GM12878 (cell line): Measurements from ENCODE around the gene ZFP62. TPM values are rescaled to one million over a fixed set of nuclear protein-coding genes. Genes with fewer than 3 reads are reported as not detected.
A peak's percentile ranks its signal among the peaks of the same experiment; 100 is the strongest.

Experiments
- CEBPZ ChIP-seq: fragments of 150-350 bp; IDR thresholded peaks from 2 replicates; pipeline ENCODE4 v1.6.1; 2016; ENCODE audit warnings: low read depth, low read length
- ESRRA ChIP-seq: IDR thresholded peaks from 2 replicates; pipeline ENCODE4 v1.6.1; 2012; ENCODE audit warnings: mild to moderate bottlenecking, low read length, improper control_type of control experiment
- FOXK2 ChIP-seq: fragments of 450-650 bp; IDR thresholded peaks from 2 replicates; pipeline ENCODE4 v1.6.1; 2017; ENCODE audit warnings: mild to moderate bottlenecking, moderate library complexity
- MEF2B ChIP-seq: fragments of 450-650 bp; IDR thresholded peaks from 2 replicates; pipeline ENCODE4 v1.6.1; 2018; ENCODE audit warnings: mild to moderate bottlenecking, moderate library complexity; ENCODE audit not compliant: partially characterized antibody, poor library complexity, severe bottlenecking
- NFYA ChIP-seq: IDR thresholded peaks from 2 replicates; pipeline ENCODE4 v1.6.1; 2011; ENCODE audit warnings: low read depth, mild to moderate bottlenecking, low read length, improper control_type of control experiment, borderline replicate concordance
- TCF3 ChIP-seq: IDR thresholded peaks from 2 replicates; pipeline ENCODE4 v1.6.1; 2012; ENCODE audit warnings: low read depth, mild to moderate bottlenecking, low read length, borderline replicate concordance; ENCODE audit not compliant: insufficient read depth
- ZBTB11 ChIP-seq: fragments of 450-650 bp; formaldehyde crosslinking; IDR thresholded peaks from 2 replicates; pipeline ENCODE4 v1.5.0; 2022; ENCODE audit warnings: mild to moderate bottlenecking, missing genetic modification characterization
- polyA plus RNA-seq, 11 experiments: library from polyadenylated mRNA; depleted of rRNA in 4 of 11; unstranded in 6 of 11; stranded (reverse) in 5 of 11; fragments of >200 nt; fragmentation: Nextera tagmentation in 4 of 11; fragmentation: Illumina TruSeq in 1 of 11; extraction: Ambion mirVana in 4 of 11; extraction: Trizol in 1 of 11; gene quantifications; 1 replicate in 1 of 11; 2 replicates in 10 of 11; pipeline versions ENCODE4 v1.2.1 to v1.2.3, GENCODE V29; 2011 to 2016; ENCODE audit warnings: inconsistent platforms in 2 of 11, missing spikeins in 2 of 11, low read depth in 1 of 11
- total RNA-seq, 4 experiments: library from RNA; depleted of rRNA in 3 of 4; stranded (reverse); fragments of >200 nt in 3 of 4; fragmentation: Illumina TruSeq in 1 of 4; extraction: Trizol in 1 of 4; gene quantifications; 2 replicates each; pipeline versions ENCODE4 v1.2.1 to v1.2.3, GENCODE V29; 2013 to 2021

The ZFP62 gene
- total and polyA plus RNA-seq, 10 of the 15 experiments (the other 5 are each of a cell fraction or from before 2014, with no cell fraction given) = 9.2 to 39.7 (median 21.1) TPM

GRCh38 chr5:180860887-180861822 lies at the start of gene ZFP62 (continued):
- TF ChIP-seq ESRRA (no peak), MEF2B (no peak), ZBTB11 (CRISPR knock-in tag) (peak; percentile 78), CEBPZ (no peak), TCF3 (0 out of 2 replicates have a peak, but pooled peaks have one; percentile 29), NFYA (no peak), FOXK2 (no peak)
